Fibroblast of the aortic adventitia (primary cell): Measurements from ENCODE around the gene OPCML. TPM values are rescaled to one million over a fixed set of nuclear protein-coding genes. Genes with fewer than 3 reads are reported as not detected.

ENCODE experiments used
- DNase-seq: peaks from one replicate; pipeline ENCODE4 v3.0.0-alpha.2; 2010; ENCODE audit warnings: low read depth
- H3K4me3 ChIP-seq: 2 replicates; pipeline ENCODE4 v1.5.1; 2011; ENCODE audit warnings: low read depth, mild to moderate bottlenecking, control low read depth, low read length, moderate library complexity
- total RNA-seq: library from RNA; depleted of rRNA; stranded (reverse); fragments of >200 nt; gene quantifications from 2 replicates; pipeline ENCODE4 v1.2.3, GENCODE V29; 2012; ENCODE audit warnings: low replicate concordance
- TF ChIP-seq, protein P1 (sequence below): IDR thresholded peaks from 2 replicates; pipeline ENCODE4 v1.5.1; 2011; ENCODE audit warnings: mild to moderate bottlenecking, low read length, control low read depth, inconsistent platforms; ENCODE audit not compliant: insufficient read depth

Gene OPCML
- total RNA-seq, 1 donor, result 0.18 TPM

DNA sequence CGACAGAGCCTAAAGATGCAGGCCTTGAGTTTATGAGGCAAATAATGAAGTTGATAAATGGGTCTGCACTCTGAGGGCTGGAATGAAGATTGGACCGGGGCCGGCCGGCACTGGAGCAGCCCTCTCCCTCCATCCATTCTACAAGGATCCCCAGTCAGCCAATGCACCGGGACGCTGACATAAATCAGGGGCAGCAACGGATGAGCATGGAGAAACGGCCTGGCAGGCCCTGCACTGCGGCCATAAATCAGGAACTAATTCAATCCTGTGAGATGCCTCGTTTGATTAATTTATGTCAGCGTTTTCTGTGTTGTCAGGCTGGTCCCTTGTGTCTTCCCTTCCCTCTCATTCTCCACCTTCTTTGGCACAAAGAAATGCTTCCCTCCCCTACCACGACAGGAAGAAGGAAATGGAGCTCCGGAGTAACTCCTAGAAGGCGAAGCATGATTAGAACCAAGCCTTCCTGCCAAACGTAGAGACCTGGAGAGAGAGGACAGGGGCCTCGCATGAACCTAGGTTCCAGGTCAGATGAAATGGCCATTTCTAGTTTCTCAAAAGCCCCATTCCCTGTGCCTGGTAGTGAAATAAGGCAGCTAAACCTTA, 358.4 kb downstream of the OPCML start:
- H3K4me3 ChIP-seq, result no peak overlapping the region
- no peak for DNase-seq
- TF ChIP-seq, protein P1, sequence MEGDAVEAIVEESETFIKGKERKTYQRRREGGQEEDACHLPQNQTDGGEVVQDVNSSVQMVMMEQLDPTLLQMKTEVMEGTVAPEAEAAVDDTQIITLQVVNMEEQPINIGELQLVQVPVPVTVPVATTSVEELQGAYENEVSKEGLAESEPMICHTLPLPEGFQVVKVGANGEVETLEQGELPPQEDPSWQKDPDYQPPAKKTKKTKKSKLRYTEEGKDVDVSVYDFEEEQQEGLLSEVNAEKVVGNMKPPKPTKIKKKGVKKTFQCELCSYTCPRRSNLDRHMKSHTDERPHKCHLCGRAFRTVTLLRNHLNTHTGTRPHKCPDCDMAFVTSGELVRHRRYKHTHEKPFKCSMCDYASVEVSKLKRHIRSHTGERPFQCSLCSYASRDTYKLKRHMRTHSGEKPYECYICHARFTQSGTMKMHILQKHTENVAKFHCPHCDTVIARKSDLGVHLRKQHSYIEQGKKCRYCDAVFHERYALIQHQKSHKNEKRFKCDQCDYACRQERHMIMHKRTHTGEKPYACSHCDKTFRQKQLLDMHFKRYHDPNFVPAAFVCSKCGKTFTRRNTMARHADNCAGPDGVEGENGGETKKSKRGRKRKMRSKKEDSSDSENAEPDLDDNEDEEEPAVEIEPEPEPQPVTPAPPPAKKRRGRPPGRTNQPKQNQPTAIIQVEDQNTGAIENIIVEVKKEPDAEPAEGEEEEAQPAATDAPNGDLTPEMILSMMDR, result no peak

DNA sequence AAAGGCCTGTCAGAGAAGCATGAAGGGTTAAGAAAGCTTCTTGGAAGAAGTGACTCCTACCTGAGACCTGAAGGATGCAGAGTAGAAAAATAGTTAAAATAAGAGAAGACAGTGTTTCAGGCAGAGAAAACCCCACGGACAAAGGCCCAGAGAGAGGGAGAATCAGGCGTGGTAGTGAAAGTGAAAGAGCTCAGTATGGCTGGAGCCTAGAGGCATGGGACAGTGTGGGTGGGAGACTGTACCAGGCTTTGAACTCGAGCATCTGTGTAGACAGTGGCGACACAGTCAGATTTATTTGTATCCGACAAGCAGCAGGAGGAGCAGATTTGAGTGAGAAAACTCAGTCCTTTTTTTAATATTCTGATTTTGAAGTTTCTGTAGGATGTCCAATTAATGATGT, 360.0 kb downstream of the OPCML start:
- TF ChIP-seq, protein P1, result no peak
- DNase-seq, result no peak
- no peak overlapping the region for H3K4me3 ChIP-seq

DNA sequence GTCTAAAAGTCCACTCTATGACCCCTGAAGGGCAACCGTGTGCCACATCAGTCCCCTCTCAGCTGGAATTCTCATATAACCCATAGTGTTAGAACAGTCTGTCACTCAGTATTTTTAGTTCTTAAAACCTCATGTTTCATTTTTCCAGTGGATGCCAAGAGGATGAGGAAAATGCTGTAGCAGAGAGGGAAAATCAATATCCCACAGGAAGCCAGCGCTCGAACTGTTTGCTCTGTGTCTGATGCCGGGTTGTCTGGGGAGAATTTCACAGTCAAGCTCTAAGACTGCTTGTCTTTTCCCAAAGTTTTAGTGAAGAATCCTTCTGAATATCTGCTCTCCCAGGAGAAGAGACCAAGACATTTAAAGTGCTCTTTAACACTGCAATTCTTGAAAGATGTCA, 360.9 kb downstream of the OPCML start:
- DNase-seq, result no peak
- H3K4me3 ChIP-seq, result no peak overlapping the region
- TF ChIP-seq, protein P1, result no peak

DNA sequence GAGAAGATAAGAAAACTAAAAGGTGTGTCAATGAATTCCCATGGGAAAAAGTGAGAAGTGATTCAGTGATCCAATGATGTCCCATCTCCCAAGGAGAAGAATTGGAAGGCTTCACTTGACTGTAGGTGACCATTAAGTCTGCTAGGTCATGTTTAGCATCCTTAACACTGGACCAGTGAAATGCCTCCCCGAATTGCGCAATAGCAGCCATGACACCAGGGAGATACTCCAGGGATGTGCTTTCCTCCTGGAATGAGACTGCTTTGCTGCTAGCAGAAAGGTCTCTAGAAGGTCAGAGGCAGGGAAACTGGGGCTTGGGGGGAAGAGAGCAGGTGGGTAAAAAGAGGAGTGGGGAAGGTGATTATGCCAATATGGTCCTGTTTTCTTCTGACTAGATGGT, 364.3 kb downstream of the OPCML start:
- DNase-seq, result no peak
- TF ChIP-seq, protein P1, result no peak
- H3K4me3 ChIP-seq, result no peak overlapping the region

DNA sequence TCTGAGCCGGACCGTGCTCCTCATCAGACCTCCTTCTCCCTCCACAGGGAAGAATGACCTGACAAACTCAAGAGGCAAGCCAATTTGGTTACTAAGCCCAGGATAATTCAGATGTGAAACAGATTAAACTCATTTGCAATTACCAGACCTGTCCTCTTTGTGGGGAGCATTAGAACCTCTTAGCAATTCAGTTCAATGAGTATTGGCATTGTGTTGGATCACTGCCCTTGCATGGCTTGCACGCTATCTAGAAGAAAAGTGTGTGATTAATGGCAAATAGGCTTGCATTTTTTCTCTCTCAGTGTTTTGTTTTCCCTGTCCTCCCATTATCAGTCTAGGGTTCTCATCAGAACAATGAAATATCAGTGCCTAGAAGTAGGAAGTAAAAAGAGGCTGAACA, 365.6 kb downstream of the OPCML start:
- no peak overlapping the region for H3K4me3 ChIP-seq
- TF ChIP-seq, protein P1, result no peak
- no peak for DNase-seq

DNA sequence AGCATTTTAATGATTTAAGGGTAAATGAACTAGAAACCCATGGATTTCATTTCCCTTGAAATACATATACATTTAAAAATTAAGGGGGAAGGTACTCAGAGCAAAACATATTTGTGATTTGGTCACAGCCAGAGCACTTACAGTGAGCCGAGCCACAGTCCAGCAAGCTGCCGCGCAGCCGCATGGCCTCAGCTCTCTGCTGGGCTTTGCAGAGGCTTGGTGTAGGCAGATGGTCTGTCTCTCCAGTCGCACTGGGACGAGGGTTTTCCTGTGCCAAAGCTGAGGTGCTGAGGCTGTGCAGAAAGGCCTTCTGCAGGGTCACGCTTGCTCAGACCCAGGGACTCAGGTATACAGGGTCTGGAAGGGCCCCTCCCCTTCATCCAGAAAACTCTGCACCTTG, 367.3 kb downstream of the OPCML start:
- no peak for DNase-seq
- H3K4me3 ChIP-seq, result no peak overlapping the region
- TF ChIP-seq, protein P1, result no peak
